Stimulated activated CD4-positive, alpha-beta T cell treated with anti-CD3 and anti-CD28 coated beads, Interleukin-4, amount 100 ng/mL, for 24 hours (primary cell): Measurements from ENCODE around the gene PPM1L.
"Not testable (repeated sequence)": the region's sequence is repeated elsewhere in the genome, so short reads cannot be mapped to it uniquely, and the experiment has no call there.

Experiments used
- DNase-seq: peaks from one replicate; pipeline ENCODE4 v3.0.0-alpha.2; 2020

Gene PPM1L

DNA sequence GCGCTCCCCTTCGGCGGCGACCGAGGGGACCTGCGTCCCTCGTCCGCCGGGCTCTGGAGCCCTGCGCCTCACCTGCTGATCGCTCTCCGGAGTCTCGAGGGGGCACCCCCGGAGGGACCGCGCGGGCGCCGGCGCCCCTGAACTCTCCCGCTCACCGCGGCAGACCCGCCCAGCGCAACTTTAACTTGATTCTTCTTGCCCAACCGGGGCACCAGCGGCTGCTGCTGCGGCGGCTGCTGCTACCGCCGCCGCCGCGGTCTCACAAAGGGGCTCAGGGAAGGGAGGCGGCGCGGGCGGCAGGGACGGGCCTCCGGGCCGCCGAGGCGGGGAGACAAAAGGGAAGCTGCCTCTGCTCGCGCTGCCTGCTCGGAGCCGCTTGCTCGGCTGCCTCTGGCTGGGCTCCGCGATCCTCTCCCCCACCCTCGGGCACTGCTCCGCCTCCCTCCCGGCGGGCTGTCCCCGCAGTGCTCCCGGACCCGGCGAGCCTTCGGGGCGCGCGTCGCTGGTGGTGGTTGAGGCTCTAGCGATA lies at the start of gene PPM1L:
PPM1L (plus strand) TSS at position 456 of the 529 bp plus-strand sequence.
- DNase-seq, result peak; percentile 48

DNA sequence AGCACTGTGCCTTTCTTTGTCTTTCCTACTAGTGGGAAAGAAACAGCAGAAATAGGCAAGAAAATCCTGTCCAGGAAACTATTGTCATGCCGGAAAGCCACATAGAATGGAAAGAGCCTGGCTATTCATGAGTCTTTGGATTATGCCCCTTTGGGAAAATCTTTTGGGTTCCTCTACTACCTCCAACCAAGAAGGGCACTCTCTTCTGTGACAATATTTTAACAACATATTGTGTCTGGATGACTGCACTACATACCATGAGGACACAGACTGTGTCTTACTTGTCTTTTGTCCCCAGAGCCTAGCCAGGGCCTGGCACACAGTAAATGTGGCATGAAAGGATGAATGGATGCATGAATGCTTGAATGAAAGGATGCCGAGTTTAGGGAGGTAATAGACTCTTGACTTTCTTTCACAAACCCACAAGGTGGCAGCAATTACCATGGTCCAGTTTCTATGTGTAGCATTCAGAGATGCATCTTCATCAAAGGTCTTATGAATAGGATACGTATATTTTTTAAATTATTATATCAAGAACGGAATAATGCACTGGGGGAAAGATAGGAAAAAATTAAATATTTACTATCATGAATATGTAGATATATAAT lies 48.7 kb upstream of the PPM1L start:
- peak; percentile 41 for DNase-seq

GRCh38 chr3:160709477-160710182 lies 46.4 kb upstream of the PPM1L start:
- no peak for DNase-seq

GRCh38 chr3:160713144-160713543 lies 42.9 kb upstream of the PPM1L start:
- not testable (repeated sequence) for DNase-seq

GRCh38 chr3:160719710-160720109 lies 36.3 kb upstream of the PPM1L start:
- no peak for DNase-seq

DNA sequence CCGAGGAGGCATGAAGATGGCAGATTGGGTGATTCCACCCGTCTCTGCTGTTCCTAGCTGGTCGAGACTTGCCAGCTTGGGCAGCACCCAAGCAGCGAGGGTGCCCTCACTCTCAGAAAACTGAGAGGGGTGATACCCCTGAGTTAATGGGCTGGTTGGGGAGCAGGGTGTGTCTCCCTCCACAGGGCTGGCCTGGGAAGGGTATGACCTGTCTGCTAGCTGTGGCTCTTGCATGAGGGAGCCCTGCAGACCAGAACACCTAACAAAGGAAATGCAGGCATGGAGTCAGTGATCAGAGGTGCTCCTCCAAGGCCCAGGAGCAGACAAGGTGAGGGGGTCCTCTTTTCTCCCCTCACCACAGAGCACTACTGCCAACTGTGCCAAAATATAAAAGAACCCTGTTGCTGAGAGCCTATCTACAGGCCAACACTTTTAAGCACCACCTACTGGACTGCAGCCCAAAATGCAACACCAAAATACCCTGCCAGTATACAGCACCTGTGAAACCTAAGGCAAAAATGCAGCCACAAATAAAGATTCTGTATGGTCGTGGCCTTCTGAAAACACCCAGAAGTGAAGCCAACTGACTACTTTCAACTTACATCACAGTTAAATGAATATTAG lies 35.8 kb upstream of the PPM1L start:
- DNase-seq, result no peak

GRCh38 chr3:160722331-160722730 lies 33.7 kb upstream of the PPM1L start:
- no peak for DNase-seq

DNA sequence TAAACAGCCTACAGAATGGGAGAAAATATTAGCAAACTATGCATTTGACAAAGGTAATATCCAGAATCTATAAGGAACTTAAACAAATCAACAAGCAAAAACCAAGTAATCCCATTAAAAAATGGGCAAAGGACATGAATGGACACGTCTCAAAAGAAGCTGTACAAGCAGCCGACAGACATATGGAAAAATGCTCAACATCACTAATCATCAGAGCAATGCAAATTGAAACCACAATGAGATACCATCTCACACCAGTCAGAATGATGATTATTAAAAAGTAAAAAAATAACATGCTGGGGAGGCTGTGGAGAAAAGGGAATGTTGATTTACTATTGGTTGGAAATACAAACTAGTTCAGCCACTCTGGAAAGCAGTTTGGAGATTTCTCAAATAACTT lies 30.7 kb upstream of the PPM1L start:
- DNase-seq, result no peak

GRCh38 chr3:160735826-160736225 lies 20.2 kb upstream of the PPM1L start:
- no peak for DNase-seq

DNA sequence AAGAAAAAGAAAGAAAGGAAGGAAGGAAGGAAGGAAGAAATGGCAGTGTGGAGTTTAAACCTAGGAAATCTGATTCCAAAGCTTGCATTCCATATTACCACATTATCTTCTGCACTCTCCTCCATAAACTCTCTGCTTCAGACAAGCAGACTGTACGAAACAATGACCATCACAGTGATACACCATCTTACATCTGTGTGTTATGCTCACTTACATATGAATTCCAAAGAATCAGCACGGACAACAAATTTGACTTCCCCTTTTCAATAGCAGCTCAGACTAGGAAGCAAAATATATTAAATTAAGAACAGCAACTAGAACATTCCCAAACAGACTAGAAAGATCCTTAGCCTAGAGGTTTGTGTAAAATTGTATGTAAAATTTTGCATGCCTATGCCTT lies 18.0 kb upstream of the PPM1L start:
- DNase-seq, result no peak

- DNase-seq, result no peak
These were observed 17.0 kb upstream of the PPM1L start for GRCh38 chr3:160739079-160739478.

- DNase-seq, result no peak
These were observed 9.1 kb upstream of the PPM1L start for GRCh38 chr3:160746976-160747375.

DNA sequence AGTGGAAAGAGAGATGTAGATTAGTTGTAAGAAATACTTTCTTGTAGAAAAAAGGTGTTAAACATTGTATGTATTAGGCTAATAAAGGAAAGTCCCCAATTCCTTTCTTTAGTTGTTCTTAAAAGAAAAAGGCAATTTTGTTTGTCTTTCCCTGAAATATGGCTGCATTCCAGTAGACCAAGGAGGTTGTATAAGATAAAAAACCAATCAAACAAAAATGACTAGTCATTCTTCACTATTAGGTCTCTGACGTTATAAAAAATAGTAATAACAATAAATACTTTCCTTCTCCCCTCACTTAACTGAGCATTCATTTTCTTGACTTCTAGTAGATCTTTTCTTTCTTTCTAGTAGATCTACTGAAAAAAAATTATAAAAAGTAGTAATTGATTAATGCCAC lies 8.6 kb upstream of the PPM1L start:
- DNase-seq, result no peak

GRCh38 chr3:160748231-160748630 lies 7.8 kb upstream of the PPM1L start:
- no peak for DNase-seq

DNA sequence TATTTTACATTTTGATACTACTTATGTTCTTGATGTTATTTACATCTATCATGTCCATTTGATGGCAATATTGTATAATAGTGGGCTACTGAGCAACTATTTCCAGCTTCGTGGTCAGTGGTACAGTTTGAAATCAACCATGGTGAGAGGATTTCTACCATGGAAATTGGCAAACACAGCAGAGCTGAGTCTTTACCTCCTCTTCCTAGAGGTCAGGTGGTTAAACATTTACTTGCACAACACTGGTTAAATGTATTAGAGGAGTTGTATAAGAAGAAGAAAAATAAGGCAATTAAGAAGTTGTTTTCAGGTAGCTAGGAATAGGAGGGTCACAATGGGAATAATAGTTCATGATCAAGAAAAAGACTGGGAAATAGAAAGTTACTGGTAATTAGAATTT lies 7.2 kb upstream of the PPM1L start:
- no peak for DNase-seq

- no peak for DNase-seq
These were observed 2.1 kb upstream of the PPM1L start for GRCh38 chr3:160753953-160754352.

- peak; percentile 10 for DNase-seq
These were observed 1.6 kb upstream of the PPM1L start for GRCh38 chr3:160754371-160754854.

DNA sequence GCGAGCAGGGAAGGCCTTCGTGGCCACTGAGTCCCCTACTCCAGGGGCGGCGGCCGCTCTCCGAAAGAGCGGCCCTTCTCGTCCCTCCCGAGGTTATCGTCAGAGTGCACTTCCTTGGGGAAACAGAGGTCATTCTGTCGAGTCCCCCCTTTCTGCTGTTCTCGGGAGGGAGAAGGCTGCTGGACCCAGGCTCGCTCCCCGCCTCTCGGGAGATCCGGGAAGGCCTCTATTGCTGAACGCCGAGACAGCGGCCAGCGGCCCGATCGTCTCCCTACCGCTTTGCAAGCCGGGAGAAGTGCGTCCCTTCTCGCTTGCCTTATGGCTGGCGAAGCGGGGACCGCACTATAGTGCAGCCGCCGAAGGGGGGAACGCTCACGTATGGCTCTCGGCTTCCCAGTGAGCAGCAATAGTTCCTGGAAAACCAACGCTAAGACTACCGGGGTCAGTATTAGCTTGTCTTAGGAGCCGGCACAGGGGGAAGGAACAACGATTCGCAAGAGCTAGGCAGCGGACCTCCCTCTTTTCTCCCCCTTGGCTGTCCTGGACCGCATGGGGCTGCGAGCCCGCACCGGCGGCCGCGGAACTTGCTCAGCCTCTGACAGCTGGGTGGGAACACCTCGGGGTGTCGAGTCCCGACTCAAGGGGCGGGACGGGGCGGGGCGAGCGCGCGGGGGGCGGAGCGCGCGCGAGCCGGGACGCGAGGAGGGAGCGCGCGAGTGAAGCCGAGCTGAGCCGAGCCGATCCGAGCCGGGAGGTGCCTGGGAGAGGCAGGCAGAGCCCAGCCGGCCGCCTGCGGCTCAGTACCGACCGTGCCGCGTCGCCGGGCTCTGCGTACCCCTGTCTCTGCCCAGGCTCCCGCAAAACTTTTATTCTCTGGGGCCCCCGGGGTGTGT lies 930 bp upstream of the PPM1L start:
- peak; percentile 89 for DNase-seq

GRCh38 chr3:160757233-160758106 lies 1.4 kb downstream of the PPM1L start:
- no peak for DNase-seq

DNA sequence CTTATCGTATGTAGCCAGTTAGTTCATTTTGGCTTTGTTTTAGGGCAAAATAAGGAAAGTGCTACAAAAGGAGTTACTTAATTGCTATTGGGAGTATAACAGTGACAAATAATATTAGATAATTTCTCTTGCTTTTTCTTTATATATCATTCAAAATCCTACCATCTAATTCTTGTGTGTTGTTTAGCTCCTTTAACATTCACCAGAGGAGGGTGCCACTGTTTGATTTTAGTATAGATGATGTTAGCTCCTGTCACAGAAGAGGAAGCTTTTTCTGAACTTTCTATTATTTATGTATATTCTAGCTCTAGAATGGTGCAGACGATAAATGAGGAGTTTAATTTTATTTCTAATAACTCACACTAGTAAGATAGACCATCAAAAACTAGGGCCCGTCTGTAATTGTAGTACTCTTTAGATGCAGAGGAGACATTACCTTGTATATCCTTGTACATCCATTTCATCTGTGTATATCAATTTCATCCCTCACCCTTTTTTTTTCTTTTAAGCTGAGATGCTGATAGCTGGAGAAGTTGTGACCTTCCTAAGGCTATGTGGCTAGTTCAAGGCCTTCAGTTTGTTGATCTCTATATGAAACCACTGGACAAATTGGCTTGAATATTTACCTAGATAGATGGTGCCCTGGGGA lies 3.0 kb downstream of the PPM1L start:
- DNase-seq, result no peak

- no peak for DNase-seq
These were observed 7.0 kb downstream of the PPM1L start for GRCh38 chr3:160763073-160763472.
